ENCODE results near the gene NOTCH3. TPM values are rescaled to one million over a fixed set of nuclear protein-coding genes. Genes with fewer than 3 reads are reported as not detected.

Gene NOTCH3
- total RNA-seq, 1 donor = 51.8 TPM

DNA sequence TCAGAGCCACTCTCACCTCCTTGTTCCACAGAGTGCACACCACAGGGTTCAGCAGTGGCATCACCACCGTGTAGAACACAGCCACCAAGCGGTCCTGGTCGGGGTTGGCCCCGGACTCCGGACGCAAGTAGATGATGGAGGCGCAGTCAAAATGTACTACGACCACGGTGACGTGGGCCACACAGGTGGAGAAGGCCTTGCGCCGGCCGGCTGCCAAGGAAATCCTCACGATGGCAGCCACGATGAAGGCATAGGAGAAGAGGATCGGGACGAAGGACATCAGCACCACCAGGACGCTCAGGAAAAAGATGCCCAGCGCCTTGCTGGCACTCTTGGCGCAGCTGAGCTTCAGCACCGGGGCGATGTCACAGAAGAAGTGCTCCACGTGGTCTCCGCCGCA lies 59.7 kb downstream of the NOTCH3 start:
- TF ChIP-seq, protein P1, sequence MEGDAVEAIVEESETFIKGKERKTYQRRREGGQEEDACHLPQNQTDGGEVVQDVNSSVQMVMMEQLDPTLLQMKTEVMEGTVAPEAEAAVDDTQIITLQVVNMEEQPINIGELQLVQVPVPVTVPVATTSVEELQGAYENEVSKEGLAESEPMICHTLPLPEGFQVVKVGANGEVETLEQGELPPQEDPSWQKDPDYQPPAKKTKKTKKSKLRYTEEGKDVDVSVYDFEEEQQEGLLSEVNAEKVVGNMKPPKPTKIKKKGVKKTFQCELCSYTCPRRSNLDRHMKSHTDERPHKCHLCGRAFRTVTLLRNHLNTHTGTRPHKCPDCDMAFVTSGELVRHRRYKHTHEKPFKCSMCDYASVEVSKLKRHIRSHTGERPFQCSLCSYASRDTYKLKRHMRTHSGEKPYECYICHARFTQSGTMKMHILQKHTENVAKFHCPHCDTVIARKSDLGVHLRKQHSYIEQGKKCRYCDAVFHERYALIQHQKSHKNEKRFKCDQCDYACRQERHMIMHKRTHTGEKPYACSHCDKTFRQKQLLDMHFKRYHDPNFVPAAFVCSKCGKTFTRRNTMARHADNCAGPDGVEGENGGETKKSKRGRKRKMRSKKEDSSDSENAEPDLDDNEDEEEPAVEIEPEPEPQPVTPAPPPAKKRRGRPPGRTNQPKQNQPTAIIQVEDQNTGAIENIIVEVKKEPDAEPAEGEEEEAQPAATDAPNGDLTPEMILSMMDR (IDR thresholded peaks at IDR 0.05; ENCODE audit: extremely low read depth, low read depth, low read length) = no peak
- peaks cover 5% of the 10 kb centered on the region for H3K4me1 ChIP-seq (ENCODE audit: insufficient read depth, low read length)
- H3K4me2 ChIP-seq (ENCODE audit: insufficient read depth, low read length) = no peak overlapping the region
- H3K9me3 ChIP-seq (ENCODE audit: low read depth, low read length) = no peaks in the 10 kb centered on the region
- H2AFZ ChIP-seq (ENCODE audit: low read length) = no peak overlapping the region
- no peak overlapping the region for H3K27ac ChIP-seq (ENCODE audit: low read depth, low read length)
- H3K79me2 ChIP-seq (ENCODE audit: insufficient read depth, low read length) = no peaks in the 10 kb centered on the region
- H3K4me3 ChIP-seq (ENCODE audit: insufficient read depth, low read length) = no peak overlapping the region
- no peaks in the 10 kb centered on the region for H3K27me3 ChIP-seq (ENCODE audit: insufficient read depth, low read length)
- no peaks in the 10 kb centered on the region for H4K20me1 ChIP-seq (ENCODE audit: insufficient read depth, low read length)
- no peak for DNase-seq (ENCODE audit: insufficient read length, low spot score, missing footprints)
- no peaks in the 10 kb centered on the region for H3K36me3 ChIP-seq (ENCODE audit: insufficient read depth, low read length)

DNA sequence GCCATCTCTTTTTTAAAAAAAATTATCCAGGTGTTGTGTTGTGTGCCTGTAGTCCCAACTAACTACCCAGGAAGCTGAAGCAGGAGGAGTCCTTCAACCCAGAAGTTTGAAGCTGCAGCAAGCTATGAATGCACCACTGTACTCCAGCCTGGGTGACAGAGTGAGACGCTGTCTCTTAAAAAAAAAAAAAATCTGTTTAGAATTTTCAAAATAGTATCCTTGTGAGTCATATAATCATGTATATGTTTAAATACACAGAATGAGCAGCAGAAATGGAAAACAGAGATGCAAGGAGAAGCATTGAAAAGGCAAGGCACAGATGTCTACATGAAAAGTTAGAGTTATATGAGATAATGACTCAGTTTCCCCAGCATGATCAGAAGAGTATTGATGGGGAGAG lies 62.4 kb downstream of the NOTCH3 start:
- Histone ChIP-seq H2AFZ (ENCODE audit: low read length) (peak overlapping the region; percentile 82), H3K4me2 (ENCODE audit: insufficient read depth, low read length) (no peak overlapping the region), H3K9me3 (ENCODE audit: low read depth, low read length) (no peaks in the 10 kb centered on the region), H3K4me1 (ENCODE audit: insufficient read depth, low read length) (peaks cover 5% of the 10 kb centered on the region), H3K36me3 (ENCODE audit: insufficient read depth, low read length) (no peaks in the 10 kb centered on the region), H3K27me3 (ENCODE audit: insufficient read depth, low read length) (no peaks in the 10 kb centered on the region), H4K20me1 (ENCODE audit: insufficient read depth, low read length) (no peaks in the 10 kb centered on the region), H3K27ac (ENCODE audit: low read depth, low read length) (no peak overlapping the region), H3K4me3 (ENCODE audit: insufficient read depth, low read length) (no peak overlapping the region), H3K79me2 (ENCODE audit: insufficient read depth, low read length) (no peaks in the 10 kb centered on the region)
- TF ChIP-seq, protein P1 (IDR thresholded peaks at IDR 0.05; ENCODE audit: extremely low read depth, low read depth, low read length) = no peak
- peak; percentile 83 for DNase-seq (ENCODE audit: insufficient read length, low spot score, missing footprints)

DNA sequence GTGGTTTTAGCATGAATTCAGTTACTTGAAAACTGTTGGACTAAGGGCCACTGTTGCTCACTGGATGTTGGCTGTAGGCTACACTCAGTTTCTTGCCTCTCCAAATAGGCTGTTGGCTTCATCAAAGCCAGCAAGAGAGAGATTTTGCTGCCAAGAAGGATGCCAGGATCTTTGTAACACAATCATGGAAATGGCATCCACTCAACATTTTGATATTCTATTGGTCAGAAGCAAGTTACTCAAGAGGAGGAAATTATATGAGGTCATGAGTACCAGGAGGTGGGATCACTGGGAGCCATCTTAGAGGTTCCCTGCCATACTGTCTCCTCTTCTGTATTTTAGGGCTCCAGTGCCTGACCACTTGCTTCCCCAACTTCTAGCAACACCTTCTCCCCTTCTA lies 63.0 kb downstream of the NOTCH3 start:
- peak overlapping the region; percentile 13 for H3K27ac ChIP-seq (ENCODE audit: low read depth, low read length)
- H3K4me2 ChIP-seq (ENCODE audit: insufficient read depth, low read length) = no peak overlapping the region
- no peaks in the 10 kb centered on the region for H3K36me3 ChIP-seq (ENCODE audit: insufficient read depth, low read length)
- no peaks in the 10 kb centered on the region for H3K9me3 ChIP-seq (ENCODE audit: low read depth, low read length)
- peak overlapping the region; percentile 82 for H2AFZ ChIP-seq (ENCODE audit: low read length)
- no peaks in the 10 kb centered on the region for H3K79me2 ChIP-seq (ENCODE audit: insufficient read depth, low read length)
- DNase-seq (ENCODE audit: insufficient read length, low spot score, missing footprints) = no peak
- H4K20me1 ChIP-seq (ENCODE audit: insufficient read depth, low read length) = no peaks in the 10 kb centered on the region
- H3K27me3 ChIP-seq (ENCODE audit: insufficient read depth, low read length) = no peaks in the 10 kb centered on the region
- TF ChIP-seq, protein P1 (IDR thresholded peaks at IDR 0.05; ENCODE audit: extremely low read depth, low read depth, low read length) = no peak
- peaks cover 5% of the 10 kb centered on the region for H3K4me1 ChIP-seq (ENCODE audit: insufficient read depth, low read length)
- no peak overlapping the region for H3K4me3 ChIP-seq (ENCODE audit: insufficient read depth, low read length)

DNA sequence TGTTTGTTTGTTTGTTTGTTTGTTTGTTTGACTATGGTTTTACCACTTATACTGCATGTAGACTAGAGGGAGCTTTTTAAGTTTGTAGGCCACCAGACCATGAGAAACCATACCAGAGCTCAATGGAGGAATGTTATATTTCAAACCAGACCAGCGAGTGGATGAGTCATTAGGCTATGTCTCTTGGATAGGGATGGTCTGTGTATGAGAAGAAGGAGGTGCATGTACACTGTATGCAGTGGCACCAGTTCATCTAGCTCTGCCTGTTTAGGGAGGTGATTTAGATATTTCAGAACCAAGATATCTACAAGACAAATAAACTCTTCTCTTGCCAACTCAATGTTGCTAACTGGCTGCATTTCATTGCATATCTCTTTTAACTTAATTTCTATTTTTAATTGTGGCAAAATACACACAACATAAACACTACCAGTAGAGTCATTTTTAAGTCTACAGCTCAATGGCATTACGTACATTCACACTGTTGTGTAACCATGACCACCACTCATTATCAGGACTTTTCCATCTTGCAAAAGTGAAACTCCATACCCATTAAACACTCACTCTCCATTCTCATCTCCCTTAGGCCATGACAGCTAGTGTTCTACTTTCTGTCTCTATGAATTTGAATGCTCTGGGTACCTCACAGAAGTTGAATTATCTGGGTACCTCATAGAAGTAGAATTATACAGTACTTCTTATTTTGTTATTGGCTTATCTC lies 64.4 kb downstream of the NOTCH3 start:
- Histone ChIP-seq H3K79me2 (ENCODE audit: insufficient read depth, low read length) (no peaks in the 10 kb centered on the region), H3K4me3 (ENCODE audit: insufficient read depth, low read length) (no peak overlapping the region), H3K4me1 (ENCODE audit: insufficient read depth, low read length) (peaks cover 5% of the 10 kb centered on the region), H3K9me3 (ENCODE audit: low read depth, low read length) (no peaks in the 10 kb centered on the region), H3K27ac (ENCODE audit: low read depth, low read length) (no peak overlapping the region), H4K20me1 (ENCODE audit: insufficient read depth, low read length) (no peaks in the 10 kb centered on the region), H2AFZ (ENCODE audit: low read length) (no peak overlapping the region), H3K4me2 (ENCODE audit: insufficient read depth, low read length) (no peak overlapping the region), H3K27me3 (ENCODE audit: insufficient read depth, low read length) (no peaks in the 10 kb centered on the region), H3K36me3 (ENCODE audit: insufficient read depth, low read length) (no peaks in the 10 kb centered on the region)
- TF ChIP-seq, protein P1 (IDR thresholded peaks at IDR 0.05; ENCODE audit: extremely low read depth, low read depth, low read length) = no peak
- DNase-seq (ENCODE audit: insufficient read length, low spot score, missing footprints) = no peak

All from osteoblast (primary cell).